ENCODE data around the gene CCSAP. TPM values are rescaled to one million over a fixed set of nuclear protein-coding genes. Genes with fewer than 3 reads are reported as not detected.
A peak's percentile ranks its signal among the peaks of the same experiment; 100 is the strongest.

CCSAP gene
- total RNA-seq, 1 donor from 2014 or later: 34.4 TPM

- Mint-ChIP-seq H3K27ac (no peak overlapping the region), H3K27me3 (ENCODE audit: insufficient read depth, low read depth) (no peaks in the 10 kb centered on the region), H3K9me3 (no peaks in the 10 kb centered on the region), H3K4me3 (no peak overlapping the region), H3K4me1 (no peaks in the 10 kb centered on the region), H3K36me3 (peaks cover 25% of the 10 kb centered on the region)
- Histone ChIP-seq H3K4me3 (no peak overlapping the region), H3F3A (ENCODE audit: low read depth) (peaks cover 6% of the 10 kb centered on the region), H3K36me3 (peaks cover 4% of the 10 kb centered on the region), H3K9ac (peak overlapping the region; percentile 10), H2AFZ (replicated peaks) (no peak overlapping the region), H3K27ac (no peak overlapping the region), H3K79me2 (ENCODE audit: low read depth) (no peaks in the 10 kb centered on the region), H3K4me2 (no peak overlapping the region), H4K20me1 (ENCODE audit: low read depth) (no peaks in the 10 kb centered on the region), H3K4me1 (no peaks in the 10 kb centered on the region), H3K9me3 (ENCODE audit: low read depth) (no peaks in the 10 kb centered on the region), H3K27me3 (no peaks in the 10 kb centered on the region)
- DNase-seq (ENCODE audit: low spot score): no peak
- TF ChIP-seq EZH2phosphoT487 (IDR thresholded peaks at IDR 0.05): no peak
- TF ChIP-seq EZH2 (IDR thresholded peaks at IDR 0.05): no peak
These were observed 23.4 kb downstream of the CCSAP start for GRCh38 chr1:229319487-229319886.

DNA sequence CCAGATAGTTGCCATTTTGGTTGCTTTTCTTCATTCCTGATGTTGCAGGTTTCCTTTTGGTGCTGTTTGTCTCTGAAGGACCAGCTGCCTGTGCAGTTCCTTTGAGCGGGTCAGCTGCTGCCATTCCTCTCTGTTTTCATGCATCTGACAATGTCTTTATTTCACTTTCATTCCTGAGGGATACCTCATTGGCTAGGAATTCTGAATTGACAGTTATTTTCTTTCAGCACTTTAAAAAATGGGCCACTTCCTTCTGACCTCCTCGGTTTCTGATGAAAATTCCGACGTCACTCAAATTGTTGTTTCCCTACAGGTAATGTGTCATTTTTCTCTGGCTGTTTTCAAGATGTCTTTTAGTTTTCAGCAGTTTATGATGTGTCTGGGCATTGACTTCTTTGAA lies 24.8 kb downstream of the CCSAP start:
- Mint-ChIP-seq H3K27ac (no peak overlapping the region), H3K27me3 (ENCODE audit: insufficient read depth, low read depth) (no peaks in the 10 kb centered on the region), H3K36me3 (peaks cover 19% of the 10 kb centered on the region), H3K4me1 (no peaks in the 10 kb centered on the region), H3K4me3 (no peak overlapping the region), H3K9me3 (no peaks in the 10 kb centered on the region)
- H2AFZ ChIP-seq (replicated peaks): no peak overlapping the region
- peaks cover 6% of the 10 kb centered on the region for H3F3A ChIP-seq (ENCODE audit: low read depth)
- no peak overlapping the region for H3K4me2 ChIP-seq
- no peaks in the 10 kb centered on the region for H3K9me3 ChIP-seq (ENCODE audit: low read depth)
- no peak overlapping the region for H3K4me3 ChIP-seq
- no peaks in the 10 kb centered on the region for H3K27me3 ChIP-seq
- no peak for DNase-seq (ENCODE audit: low spot score)
- no peak overlapping the region for H3K9ac ChIP-seq
- H3K79me2 ChIP-seq (ENCODE audit: low read depth): no peaks in the 10 kb centered on the region
- H3K27ac ChIP-seq: no peak overlapping the region
- no peaks in the 10 kb centered on the region for H4K20me1 ChIP-seq (ENCODE audit: low read depth)
- H3K4me1 ChIP-seq: no peaks in the 10 kb centered on the region
- H3K36me3 ChIP-seq: peaks cover 4% of the 10 kb centered on the region
- TF ChIP-seq EZH2phosphoT487 (IDR thresholded peaks at IDR 0.05) (no peak), EZH2 (IDR thresholded peaks at IDR 0.05) (no peak)
- TF ChIP-seq, protein P1, sequence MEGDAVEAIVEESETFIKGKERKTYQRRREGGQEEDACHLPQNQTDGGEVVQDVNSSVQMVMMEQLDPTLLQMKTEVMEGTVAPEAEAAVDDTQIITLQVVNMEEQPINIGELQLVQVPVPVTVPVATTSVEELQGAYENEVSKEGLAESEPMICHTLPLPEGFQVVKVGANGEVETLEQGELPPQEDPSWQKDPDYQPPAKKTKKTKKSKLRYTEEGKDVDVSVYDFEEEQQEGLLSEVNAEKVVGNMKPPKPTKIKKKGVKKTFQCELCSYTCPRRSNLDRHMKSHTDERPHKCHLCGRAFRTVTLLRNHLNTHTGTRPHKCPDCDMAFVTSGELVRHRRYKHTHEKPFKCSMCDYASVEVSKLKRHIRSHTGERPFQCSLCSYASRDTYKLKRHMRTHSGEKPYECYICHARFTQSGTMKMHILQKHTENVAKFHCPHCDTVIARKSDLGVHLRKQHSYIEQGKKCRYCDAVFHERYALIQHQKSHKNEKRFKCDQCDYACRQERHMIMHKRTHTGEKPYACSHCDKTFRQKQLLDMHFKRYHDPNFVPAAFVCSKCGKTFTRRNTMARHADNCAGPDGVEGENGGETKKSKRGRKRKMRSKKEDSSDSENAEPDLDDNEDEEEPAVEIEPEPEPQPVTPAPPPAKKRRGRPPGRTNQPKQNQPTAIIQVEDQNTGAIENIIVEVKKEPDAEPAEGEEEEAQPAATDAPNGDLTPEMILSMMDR (IDR thresholded peaks at IDR 0.05): no peak

DNA sequence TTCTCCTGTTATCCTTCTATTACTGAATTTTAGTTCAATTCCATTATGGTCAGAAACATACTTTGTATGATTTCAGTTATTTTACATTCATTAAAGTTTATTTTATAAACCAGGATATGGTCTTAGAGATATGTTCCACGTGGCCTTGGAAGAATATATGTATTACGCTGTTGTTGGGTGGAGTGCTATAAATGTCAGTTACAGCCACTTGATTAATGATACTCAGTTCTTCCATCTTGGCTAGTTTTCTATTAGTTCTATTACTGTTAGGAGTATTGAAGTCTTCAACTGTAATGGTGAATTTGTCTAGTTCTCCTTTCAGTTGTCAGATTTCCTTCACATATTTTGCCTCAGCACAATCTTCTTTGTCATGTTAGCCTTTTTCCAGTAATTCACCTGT lies 26.7 kb downstream of the CCSAP start:
- Histone ChIP-seq H2AFZ (replicated peaks) (no peak overlapping the region), H3K9ac (no peak overlapping the region), H3K4me1 (no peaks in the 10 kb centered on the region), H3K9me3 (ENCODE audit: low read depth) (no peaks in the 10 kb centered on the region), H4K20me1 (ENCODE audit: low read depth) (no peaks in the 10 kb centered on the region), H3K27ac (no peak overlapping the region), H3K27me3 (no peaks in the 10 kb centered on the region), H3K79me2 (ENCODE audit: low read depth) (no peaks in the 10 kb centered on the region), H3K4me3 (no peak overlapping the region), H3K36me3 (no peaks in the 10 kb centered on the region), H3K4me2 (no peak overlapping the region), H3F3A (ENCODE audit: low read depth) (peaks cover 6% of the 10 kb centered on the region)
- Mint-ChIP-seq H3K4me1 (no peaks in the 10 kb centered on the region), H3K27me3 (ENCODE audit: insufficient read depth, low read depth) (no peaks in the 10 kb centered on the region), H3K36me3 (peaks cover 19% of the 10 kb centered on the region), H3K4me3 (no peak overlapping the region), H3K9me3 (no peaks in the 10 kb centered on the region), H3K27ac (no peak overlapping the region)
- TF ChIP-seq, protein P1 (IDR thresholded peaks at IDR 0.05): no peak
- no peak for TF ChIP-seq EZH2phosphoT487 (IDR thresholded peaks at IDR 0.05)
- TF ChIP-seq EZH2 (IDR thresholded peaks at IDR 0.05): no peak
- no peak for DNase-seq (ENCODE audit: low spot score)

- Histone ChIP-seq H3K27ac (no peak overlapping the region), H3F3A (ENCODE audit: low read depth) (no peaks in the 10 kb centered on the region), H3K9me3 (ENCODE audit: low read depth) (no peaks in the 10 kb centered on the region), H3K4me1 (no peaks in the 10 kb centered on the region), H3K79me2 (ENCODE audit: low read depth) (no peaks in the 10 kb centered on the region), H4K20me1 (ENCODE audit: low read depth) (no peaks in the 10 kb centered on the region), H3K36me3 (no peaks in the 10 kb centered on the region), H3K27me3 (no peaks in the 10 kb centered on the region), H2AFZ (replicated peaks) (no peak overlapping the region), H3K4me2 (no peak overlapping the region), H3K9ac (no peak overlapping the region), H3K4me3 (no peak overlapping the region)
- Mint-ChIP-seq H3K27ac (no peak overlapping the region), H3K4me1 (peaks cover 3% of the 10 kb centered on the region), H3K36me3 (peaks cover 8% of the 10 kb centered on the region), H3K4me3 (no peak overlapping the region), H3K9me3 (no peaks in the 10 kb centered on the region), H3K27me3 (ENCODE audit: insufficient read depth, low read depth) (peaks cover 2% of the 10 kb centered on the region)
- TF ChIP-seq EZH2phosphoT487 (IDR thresholded peaks at IDR 0.05) (no peak), EZH2 (IDR thresholded peaks at IDR 0.05) (no peak)
- TF ChIP-seq, protein P1 (IDR thresholded peaks at IDR 0.05): no peak
- DNase-seq (ENCODE audit: low spot score): no peak
These were observed 32.0 kb downstream of the CCSAP start for GRCh38 chr1:229310833-229311232.

Measured in neural progenitor cell (in vitro differentiated cells).